Measurements from ENCODE around the gene PRND.

DNA sequence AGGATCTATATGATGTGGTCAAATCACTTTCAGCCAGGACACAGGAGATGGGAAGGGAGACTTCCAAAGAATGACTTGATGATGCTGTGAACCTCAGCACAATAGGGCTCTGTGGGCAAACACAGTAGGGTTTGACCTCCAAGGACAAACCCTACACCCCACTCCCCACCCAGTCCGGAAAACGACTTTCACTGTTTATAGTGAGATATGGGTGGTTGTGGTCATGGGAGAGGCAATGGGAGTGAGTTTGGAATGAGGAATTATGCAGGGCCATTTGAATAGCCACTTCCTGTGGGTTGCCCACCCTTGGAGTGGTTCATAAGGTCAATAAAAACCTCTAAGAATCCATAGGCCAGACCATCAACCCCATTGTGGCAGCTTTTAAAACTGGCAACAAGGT is 38.4 kb upstream of the PRND start:
- TF ChIP-seq, protein P1, sequence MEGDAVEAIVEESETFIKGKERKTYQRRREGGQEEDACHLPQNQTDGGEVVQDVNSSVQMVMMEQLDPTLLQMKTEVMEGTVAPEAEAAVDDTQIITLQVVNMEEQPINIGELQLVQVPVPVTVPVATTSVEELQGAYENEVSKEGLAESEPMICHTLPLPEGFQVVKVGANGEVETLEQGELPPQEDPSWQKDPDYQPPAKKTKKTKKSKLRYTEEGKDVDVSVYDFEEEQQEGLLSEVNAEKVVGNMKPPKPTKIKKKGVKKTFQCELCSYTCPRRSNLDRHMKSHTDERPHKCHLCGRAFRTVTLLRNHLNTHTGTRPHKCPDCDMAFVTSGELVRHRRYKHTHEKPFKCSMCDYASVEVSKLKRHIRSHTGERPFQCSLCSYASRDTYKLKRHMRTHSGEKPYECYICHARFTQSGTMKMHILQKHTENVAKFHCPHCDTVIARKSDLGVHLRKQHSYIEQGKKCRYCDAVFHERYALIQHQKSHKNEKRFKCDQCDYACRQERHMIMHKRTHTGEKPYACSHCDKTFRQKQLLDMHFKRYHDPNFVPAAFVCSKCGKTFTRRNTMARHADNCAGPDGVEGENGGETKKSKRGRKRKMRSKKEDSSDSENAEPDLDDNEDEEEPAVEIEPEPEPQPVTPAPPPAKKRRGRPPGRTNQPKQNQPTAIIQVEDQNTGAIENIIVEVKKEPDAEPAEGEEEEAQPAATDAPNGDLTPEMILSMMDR (IDR thresholded peaks at IDR 0.05; ENCODE audit: control extremely low read depth in 1 of 3, insufficient read depth in 1 of 3, low read depth in 1 of 3, low read length in 3 of 3) = no peak
- TF ChIP-seq TEAD4 (IDR thresholded peaks at IDR 0.05; ENCODE audit: low read depth, low read length) (no peak), SRF (IDR thresholded peaks at IDR 0.05; ENCODE audit: low read depth, low read length) (no peak), POLR2A (IDR thresholded peaks at IDR 0.05; ENCODE audit: control extremely low read depth in 1 of 2, low read depth in 2 of 2, low read length in 2 of 2) (no peak), CEBPB (IDR thresholded peaks at IDR 0.05; ENCODE audit: low read depth, low read length) (no peak), CHD2 (IDR thresholded peaks at IDR 0.05; ENCODE audit: low read length) (no peak), POLR2AphosphoS5 (IDR thresholded peaks at IDR 0.05; ENCODE audit: low read depth, low read length) (no peak), CHD1 (IDR thresholded peaks at IDR 0.05; ENCODE audit: low read depth, low read length) (no peak)
